ENCODE results near the gene CCN6. TPM values are rescaled to one million over a fixed set of nuclear protein-coding genes. Genes with fewer than 3 reads are reported as not detected.

CCN6 gene
- total RNA-seq, 3 donors from 2014 or later (not counting 1 experiment from before 2014, with no cell fraction given) = not detected

GRCh38 chr6:112114577-112115223 lies 60.8 kb downstream of the CCN6 start:
- no peaks in the 10 kb centered on the region for H3K36me3 ChIP-seq (ENCODE audit: control insufficient read depth, insufficient read depth, low read length)
- H3K27ac ChIP-seq (ENCODE audit: low read length) = no peak overlapping the region
- Mint-ChIP-seq H3K4me1 (no peaks in the 10 kb centered on the region), H3K4me3 (no peak overlapping the region), H3K27me3 (ENCODE audit: low read depth in 2 of 2) (peaks cover 23 to 46% of the 10 kb centered on the region in 2 donors), H3K36me3 (no peaks in the 10 kb centered on the region), H3K9me3 (no peaks in the 10 kb centered on the region), H3K27ac (no peak overlapping the region)
- no peaks in the 10 kb centered on the region for H3K27me3 ChIP-seq (ENCODE audit: control insufficient read depth, insufficient read depth, low read length)
- H3K4me3 ChIP-seq (ENCODE audit: low read length) = no peak overlapping the region
- intact Hi-C loops (cut with micrococcal nuclease) = no loop called here
- ATAC-seq (no peak), DNase-seq (no peak)
- H3K4me1 ChIP-seq (ENCODE audit: control insufficient read depth, insufficient read depth, low read length) = no peaks in the 10 kb centered on the region
- 86% methylated on average over 1 of the region's 3 CpGs for WGBS (ENCODE audit: insufficient coverage)
- no peak for TF ChIP-seq CTCF (IDR thresholded peaks at IDR 0.05)
- H3K9me3 ChIP-seq (ENCODE audit: control insufficient read depth, insufficient read depth, low read length) = no peaks in the 10 kb centered on the region

GRCh38 chr6:112116221-112116620 lies 62.3 kb downstream of the CCN6 start:
- no peak for TF ChIP-seq CTCF (IDR thresholded peaks at IDR 0.05)
- no CpG with 5 or more reads among the region's 1 CpG for WGBS (ENCODE audit: insufficient coverage)

DNA sequence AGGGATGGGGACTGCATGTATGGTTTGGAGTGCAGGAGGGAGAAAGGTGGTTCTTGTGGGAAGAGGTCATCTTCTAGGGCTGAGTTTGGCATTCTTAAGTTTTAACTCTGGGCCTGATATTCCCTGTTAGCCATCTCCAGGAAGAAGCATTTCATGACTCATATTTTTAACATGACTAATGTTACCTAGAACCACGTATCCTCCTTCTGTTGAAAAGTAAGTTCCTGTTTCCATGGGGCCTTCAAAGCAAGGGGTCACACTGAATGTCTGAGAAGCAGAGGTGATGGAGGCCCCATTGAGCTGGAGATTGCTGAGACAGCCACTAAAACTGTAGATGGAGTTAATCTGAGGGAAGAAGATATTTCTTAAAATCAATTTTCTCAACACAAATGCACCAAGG lies 63.6 kb downstream of the CCN6 start:
- WGBS (ENCODE audit: insufficient coverage) = 38% methylated on average over 1 of the region's 1 CpG
- no peak overlapping the region for H3K27ac Mint-ChIP-seq

More at GRCh38 chr6:112116221-112116620, 62.3 kb downstream of the CCN6 start:
- H3K27ac ChIP-seq (ENCODE audit: low read length) = no peak overlapping the region
- no peak for DNase-seq
- no peaks in the 10 kb centered on the region for H3K4me1 ChIP-seq (ENCODE audit: control insufficient read depth, insufficient read depth, low read length)
- H3K27me3 ChIP-seq (ENCODE audit: control insufficient read depth, insufficient read depth, low read length) = no peaks in the 10 kb centered on the region
- no peaks in the 10 kb centered on the region for H3K36me3 ChIP-seq (ENCODE audit: control insufficient read depth, insufficient read depth, low read length)
- H3K27ac Mint-ChIP-seq = no peak overlapping the region
- no peak overlapping the region for H3K4me3 ChIP-seq (ENCODE audit: low read length)
- H3K4me3 Mint-ChIP-seq = no peak overlapping the region
- no peak for ATAC-seq
- no peaks in the 10 kb centered on the region for H3K36me3 Mint-ChIP-seq
- peaks cover 23 to 40% of the 10 kb centered on the region in 2 donors for H3K27me3 Mint-ChIP-seq (ENCODE audit: low read depth in 2 of 2)
- H3K4me1 Mint-ChIP-seq = no peaks in the 10 kb centered on the region
- intact Hi-C loops (cut with micrococcal nuclease) = no loop called here
- no peaks in the 10 kb centered on the region for H3K9me3 Mint-ChIP-seq
- no peaks in the 10 kb centered on the region for H3K9me3 ChIP-seq (ENCODE audit: control insufficient read depth, insufficient read depth, low read length)

More for the DNA sequence above, 63.6 kb downstream of the CCN6 start:
- intact Hi-C loops (cut with micrococcal nuclease) = no loop called here
- ATAC-seq (no peak), DNase-seq (no peak)
- Histone ChIP-seq H3K36me3 (ENCODE audit: control insufficient read depth, insufficient read depth, low read length) (no peaks in the 10 kb centered on the region), H3K4me3 (ENCODE audit: low read length) (no peak overlapping the region), H3K27ac (ENCODE audit: low read length) (no peak overlapping the region), H3K9me3 (ENCODE audit: control insufficient read depth, insufficient read depth, low read length) (no peaks in the 10 kb centered on the region), H3K27me3 (ENCODE audit: control insufficient read depth, insufficient read depth, low read length) (no peaks in the 10 kb centered on the region), H3K4me1 (ENCODE audit: control insufficient read depth, insufficient read depth, low read length) (no peaks in the 10 kb centered on the region)
- Mint-ChIP-seq H3K9me3 (no peaks in the 10 kb centered on the region), H3K4me3 (no peak overlapping the region), H3K4me1 (no peaks in the 10 kb centered on the region), H3K27me3 (ENCODE audit: low read depth in 2 of 2) (peaks cover 19 to 44% of the 10 kb centered on the region in 2 donors), H3K36me3 (no peaks in the 10 kb centered on the region)
- no peak for TF ChIP-seq CTCF (IDR thresholded peaks at IDR 0.05)
